A673 (cell line): ENCODE results near the gene SLC25A26. TPM values are rescaled to one million over a fixed set of nuclear protein-coding genes. Genes with fewer than 3 reads are reported as not detected.

ENCODE experiments used
- BruUV-seq: library from RNA; stranded (reverse); fragments of 400-500 nt; replicated peaks from 2 replicates; lab custom pipeline; 2021; lab: Mats Ljungman, UMichigan
- CTCF ChIA-PET: fragments of 300-600 bp; sonication (Branson Sonifier 250); formaldehyde crosslinking; loops from one replicate; lab custom pipeline; 2022; ENCODE audit warnings: antibody characterized with exemption; lab: Charles Lee
- POLR2A ChIA-PET: fragments of 300-600 bp; sonication (Branson Sonifier 250); formaldehyde crosslinking; loops from one replicate; lab custom pipeline; 2022; ENCODE audit warnings: antibody characterized with exemption; ENCODE audit not compliant: low non-redundant PET; lab: Charles Lee
- DNase-seq: peaks from one replicate; pipeline ENCODE4 v3.0.0-alpha.2; 2015; ENCODE audit warnings: low spot score
- H3K27ac ChIP-seq: fragments of 200-600 bp; sonication (generic); 2 replicates; pipeline ENCODE4 v1.5.1; 2016; ENCODE audit warnings: mixed run types, low read depth, mild to moderate bottlenecking, mixed read lengths, antibody characterized with exemption, low read length; ENCODE audit not compliant: poor library complexity, severe bottlenecking
- H3K27me3 ChIP-seq: fragments of 200-600 bp; sonication (generic); replicated peaks from 2 replicates; pipeline ENCODE4 v1.6.1; 2017; ENCODE audit warnings: mixed run types, low read depth, mild to moderate bottlenecking, mixed read lengths, antibody characterized with exemption, low read length; ENCODE audit not compliant: insufficient read depth, poor library complexity
- H3K36me3 ChIP-seq: fragments of 200-600 bp; sonication (generic); 2 replicates; pipeline ENCODE4 v1.6.1; 2016; ENCODE audit warnings: mixed run types, mild to moderate bottlenecking, mixed read lengths, antibody characterized with exemption, low read length; ENCODE audit not compliant: insufficient read depth, poor library complexity, severe bottlenecking
- H3K4me1 ChIP-seq: fragments of 200-600 bp; sonication (generic); 2 replicates; pipeline ENCODE4 v1.6.1; 2017; ENCODE audit warnings: mixed run types, mild to moderate bottlenecking, mixed read lengths, antibody characterized with exemption, low read length; ENCODE audit not compliant: insufficient read depth, poor library complexity, severe bottlenecking
- H3K4me3 ChIP-seq: fragments of 200-600 bp; sonication (generic); 2 replicates; pipeline ENCODE4 v1.5.1; 2016; ENCODE audit warnings: low read depth, mixed run types, mild to moderate bottlenecking, mixed read lengths, low read length; ENCODE audit not compliant: poor library complexity, severe bottlenecking
- H3K9me3 ChIP-seq: fragments of 200-600 bp; sonication (generic); 2 replicates; pipeline ENCODE4 v1.6.1; 2016; ENCODE audit warnings: mixed run types, low read depth, mild to moderate bottlenecking, mixed read lengths, antibody characterized with exemption, low read length; ENCODE audit not compliant: poor library complexity, severe bottlenecking
- CTCF ChIP-seq: fragments of 300-800, 200-600 bp; sonication (generic); conservative IDR thresholded peaks from 2 replicates; pipeline ENCODE4 v1.5.1; 2017; ENCODE audit warnings: low read depth, mild to moderate bottlenecking, antibody characterized with exemption, low read length, moderate library complexity, mixed read lengths
- EZH2 ChIP-seq: fragments of 200-600 bp; sonication (generic); IDR thresholded peaks from 2 replicates; pipeline ENCODE4 v1.6.1; 2017; ENCODE audit warnings: borderline replicate concordance, low read depth, mild to moderate bottlenecking, mixed read lengths, antibody characterized with exemption, low read length; ENCODE audit not compliant: poor library complexity, severe bottlenecking
- intact Hi-C: fragments of 100-400 bp; cut with micrococcal nuclease; formaldehyde crosslinking; loops from one replicate; pipeline ENCODE4 v1.10.0; 2022; ENCODE audit not compliant: unreplicated experiment
- total RNA-seq: library from RNA; stranded (reverse); gene quantifications from 2 replicates; pipeline ENCODE4 v1.2.3, GENCODE V29; 2021

The SLC25A26 gene
- total RNA-seq, 1 experiment from 2014 or later, result 8.9 TPM

- BruUV-seq, result no TSS peak
- intact Hi-C loops, result no loop called here
- CTCF ChIA-PET, result no interaction called here
- Histone ChIP-seq H3K27ac (no peak overlapping the region), H3K4me3 (no peak overlapping the region), H3K36me3 (no peaks in the 10 kb centered on the region), H3K27me3 (no peaks in the 10 kb centered on the region), H3K4me1 (no peaks in the 10 kb centered on the region), H3K9me3 (no peaks in the 10 kb centered on the region)
- TF ChIP-seq EZH2 (no peak), CTCF (no peak)
- peak; percentile 2 for DNase-seq
- POLR2A ChIA-PET, result no interaction called here
These were observed 115.5 kb downstream of the SLC25A26 start for GRCh38 chr3:66336333-66336766.

- Histone ChIP-seq H3K4me3 (no peak overlapping the region), H3K36me3 (no peaks in the 10 kb centered on the region), H3K27me3 (no peaks in the 10 kb centered on the region), H3K4me1 (no peaks in the 10 kb centered on the region), H3K27ac (no peak overlapping the region), H3K9me3 (no peaks in the 10 kb centered on the region)
- TF ChIP-seq CTCF (no peak), EZH2 (no peak)
- CTCF ChIA-PET, result no interaction called here
- BruUV-seq, result no TSS peak
- no peak for DNase-seq
- POLR2A ChIA-PET, result no interaction called here
- intact Hi-C loops, result no loop called here
These were observed 118.1 kb downstream of the SLC25A26 start for GRCh38 chr3:66338927-66339326.

- CTCF ChIA-PET, result no interaction called here
These were observed 122.0 kb downstream of the SLC25A26 start for GRCh38 chr3:66342717-66343356.

More at GRCh38 chr3:66342717-66343356, 122.0 kb downstream of the SLC25A26 start:
- no peak overlapping the region for H3K27ac ChIP-seq
- no peaks in the 10 kb centered on the region for H3K36me3 ChIP-seq
- intact Hi-C loops, result no loop called here
- TF ChIP-seq EZH2 (no peak), CTCF (no peak)
- no peaks in the 10 kb centered on the region for H3K9me3 ChIP-seq
- H3K27me3 ChIP-seq, result no peaks in the 10 kb centered on the region
- no peak for DNase-seq
- no peak overlapping the region for H3K4me3 ChIP-seq
- H3K4me1 ChIP-seq, result no peaks in the 10 kb centered on the region
- POLR2A ChIA-PET, result no interaction called here
- no TSS peak for BruUV-seq
